HG02885 (cell line): ENCODE data around the gene IKZF1.

Experiments used
- ATAC-seq: cut with Tn5 transposase; IDR thresholded peaks from one replicate; pipeline ENCODE4 v1.9.1; 2021; ENCODE audit warnings: mild to moderate bottlenecking; ENCODE audit not compliant: unreplicated experiment, poor library complexity

Gene IKZF1

DNA sequence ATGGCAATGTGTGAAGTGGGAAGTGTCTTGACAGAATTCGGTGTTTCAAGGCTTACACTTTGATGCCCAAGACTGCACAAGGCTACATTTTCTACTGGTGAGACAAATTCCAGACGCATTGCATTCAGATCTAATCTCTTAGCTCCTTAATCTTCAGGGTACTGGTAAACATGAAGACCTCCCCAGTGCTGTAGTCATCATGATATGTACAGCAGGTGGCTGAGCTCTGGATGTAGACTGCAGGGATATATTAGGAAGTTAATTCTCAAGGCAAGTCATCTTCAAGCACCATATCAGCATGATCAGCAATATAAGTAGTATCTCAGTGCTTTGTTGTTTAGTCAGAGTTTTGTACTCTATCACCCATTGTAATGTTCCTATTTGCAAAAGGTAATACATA, 61.8 kb downstream of the IKZF1 start:
- no peak for ATAC-seq

DNA sequence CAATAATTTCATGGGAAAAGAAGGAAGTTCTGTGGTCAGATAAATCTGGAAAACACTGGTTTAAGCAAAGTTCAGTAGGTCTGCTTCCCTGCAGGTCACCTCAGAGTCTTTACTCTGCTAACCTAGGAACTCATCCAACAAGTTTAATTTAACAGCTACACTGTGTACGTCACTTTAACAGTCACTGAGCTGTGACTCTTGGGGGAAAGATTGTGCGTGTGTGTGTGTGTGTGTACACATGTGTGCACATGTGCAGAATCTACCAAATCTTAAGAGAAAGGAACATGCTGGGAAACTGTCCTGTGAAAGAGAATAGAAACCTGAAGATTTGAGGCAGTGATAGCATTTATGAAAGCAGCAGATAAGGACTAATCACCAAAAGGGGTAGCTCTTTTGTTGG, 62.6 kb downstream of the IKZF1 start:
- peak; percentile 28 for ATAC-seq

GRCh38 chr7:50367570-50367969, 63.1 kb downstream of the IKZF1 start:
- ATAC-seq, result no peak

- peak; percentile 66 for ATAC-seq
These were observed 63.9 kb downstream of the IKZF1 start for GRCh38 chr7:50368366-50368765.

GRCh38 chr7:50369143-50370026, 64.9 kb downstream of the IKZF1 start:
- ATAC-seq, result peak; percentile 26

DNA sequence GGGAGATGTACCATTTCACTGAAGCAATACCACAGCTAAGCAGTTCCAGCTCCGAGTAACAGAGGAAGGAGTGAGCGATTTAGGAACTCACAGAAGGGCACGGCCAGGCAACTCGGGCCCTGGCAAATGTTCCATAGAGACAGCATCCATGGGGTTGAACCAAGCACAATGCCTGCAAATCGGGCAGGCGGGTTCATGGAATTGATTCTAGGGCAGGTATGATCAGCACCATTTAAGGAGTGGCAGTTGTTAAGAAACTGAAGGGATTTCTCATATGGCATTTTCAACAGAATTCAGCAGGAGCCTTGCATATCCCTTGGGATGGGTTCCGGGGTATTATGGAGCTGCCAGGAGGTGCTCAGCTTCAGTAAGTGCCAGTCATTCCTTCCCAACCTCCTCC, 66.4 kb downstream of the IKZF1 start:
- no peak for ATAC-seq

GRCh38 chr7:50371551-50372021, 67.1 kb downstream of the IKZF1 start:
- no peak for ATAC-seq

- no peak for ATAC-seq
These were observed 68.4 kb downstream of the IKZF1 start for GRCh38 chr7:50372923-50373322.

DNA sequence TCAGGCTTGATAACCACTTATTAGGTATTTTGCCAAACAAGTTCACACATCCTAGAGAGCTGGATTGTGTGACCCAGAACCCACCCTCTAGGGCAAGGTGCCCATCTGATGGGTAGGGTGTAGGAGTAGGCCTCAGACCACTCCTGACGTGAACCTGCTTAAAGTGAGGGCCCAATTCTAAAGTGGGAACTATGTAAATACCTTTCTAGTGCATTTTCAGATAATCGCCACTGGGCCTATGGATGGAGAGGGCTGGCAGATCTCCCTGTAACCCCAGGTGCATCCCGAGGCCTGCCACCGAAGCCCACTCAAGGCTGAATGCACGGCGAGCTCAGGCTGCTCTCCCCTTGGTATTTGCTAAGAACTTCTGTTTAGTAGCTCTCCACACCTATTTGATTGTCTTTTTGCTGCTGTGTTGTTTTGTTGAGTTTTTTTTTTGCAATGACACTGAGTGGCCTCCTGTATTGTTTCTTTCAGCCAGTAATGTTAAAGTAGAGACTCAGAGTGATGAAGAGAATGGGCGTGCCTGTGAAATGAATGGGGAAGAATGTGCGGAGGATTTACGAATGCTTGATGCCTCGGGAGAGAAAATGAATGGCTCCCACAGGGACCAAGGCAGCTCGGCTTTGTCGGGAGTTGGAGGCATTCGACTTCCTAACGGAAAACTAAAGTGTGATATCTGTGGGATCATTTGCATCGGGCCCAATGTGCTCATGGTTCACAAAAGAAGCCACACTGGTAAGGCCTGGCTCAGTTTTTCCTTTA, 71.7 kb downstream of the IKZF1 start:
- no peak for ATAC-seq

DNA sequence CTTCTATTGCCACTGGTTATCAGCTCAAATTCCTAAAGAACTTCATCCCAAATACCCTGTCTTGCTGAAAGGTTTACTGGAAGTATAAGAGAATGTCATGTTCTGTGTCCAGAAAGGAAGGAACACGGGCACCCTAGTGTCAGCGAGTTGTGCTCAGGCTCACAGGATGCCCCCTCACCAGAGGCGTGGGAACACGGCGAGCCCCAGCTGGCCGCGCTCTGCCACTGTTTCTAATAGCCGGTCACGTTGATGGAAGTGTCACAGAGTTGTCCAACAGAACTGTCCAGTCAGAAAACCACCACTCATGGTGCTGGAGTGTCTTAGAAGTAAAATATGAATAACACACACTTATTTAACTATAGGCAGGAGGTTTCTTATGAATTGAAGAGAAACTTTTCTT, 72.8 kb downstream of the IKZF1 start:
- ATAC-seq, result no peak

GRCh38 chr7:50379082-50379481, 74.6 kb downstream of the IKZF1 start:
- ATAC-seq, result no peak

DNA sequence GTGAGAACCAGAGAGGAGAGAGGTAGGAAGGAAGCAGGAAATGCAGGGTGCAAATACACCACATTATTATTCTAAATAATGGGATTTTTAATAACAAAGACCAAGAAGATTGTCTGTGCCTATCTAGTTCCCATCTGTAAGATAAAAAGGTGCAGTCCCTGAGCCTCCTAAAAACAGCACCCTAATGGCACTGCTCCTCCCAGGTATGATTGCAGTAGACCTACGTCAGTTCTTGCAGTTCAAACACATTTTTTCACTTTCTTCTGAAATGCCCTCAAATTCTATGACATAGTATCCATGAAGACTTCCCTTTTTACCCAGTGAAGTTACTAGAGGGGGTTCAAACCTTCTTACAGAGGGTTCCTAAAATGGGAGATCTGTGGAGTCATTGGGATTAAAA, 75.0 kb downstream of the IKZF1 start:
- no peak for ATAC-seq

DNA sequence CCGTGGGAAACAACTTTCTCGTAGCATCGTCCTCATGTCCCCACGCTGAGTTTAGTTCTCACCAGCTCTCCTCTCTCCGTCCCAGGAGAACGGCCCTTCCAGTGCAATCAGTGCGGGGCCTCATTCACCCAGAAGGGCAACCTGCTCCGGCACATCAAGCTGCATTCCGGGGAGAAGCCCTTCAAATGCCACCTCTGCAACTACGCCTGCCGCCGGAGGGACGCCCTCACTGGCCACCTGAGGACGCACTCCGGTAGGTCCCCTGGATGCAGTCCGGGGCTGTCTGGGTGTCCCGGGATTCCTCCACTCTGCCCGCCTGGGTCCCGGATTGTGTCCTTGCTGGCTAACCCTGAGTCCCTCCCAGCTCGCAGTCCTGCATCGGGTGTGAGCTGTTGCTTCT, 77.9 kb downstream of the IKZF1 start:
- no peak for ATAC-seq

DNA sequence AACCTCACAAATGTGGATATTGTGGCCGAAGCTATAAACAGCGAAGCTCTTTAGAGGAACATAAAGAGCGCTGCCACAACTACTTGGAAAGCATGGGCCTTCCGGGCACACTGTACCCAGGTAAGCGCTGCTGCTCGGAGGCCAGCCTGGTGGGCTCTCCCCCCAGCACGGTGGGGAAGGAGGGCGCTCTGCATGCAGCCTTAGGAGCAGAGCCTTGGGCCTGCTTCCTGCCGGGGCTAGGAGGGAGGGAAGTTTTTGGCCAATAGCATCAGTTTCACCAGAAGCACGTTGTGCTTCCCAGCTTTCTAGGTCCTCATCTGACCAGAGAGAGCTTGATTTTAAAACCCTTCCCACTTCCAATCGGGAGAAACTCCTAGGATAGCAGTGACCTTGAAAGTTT, 82.8 kb downstream of the IKZF1 start:
- ATAC-seq, result no peak

- no peak for ATAC-seq
These were observed 85.4 kb downstream of the IKZF1 start for GRCh38 chr7:50389961-50390360.

DNA sequence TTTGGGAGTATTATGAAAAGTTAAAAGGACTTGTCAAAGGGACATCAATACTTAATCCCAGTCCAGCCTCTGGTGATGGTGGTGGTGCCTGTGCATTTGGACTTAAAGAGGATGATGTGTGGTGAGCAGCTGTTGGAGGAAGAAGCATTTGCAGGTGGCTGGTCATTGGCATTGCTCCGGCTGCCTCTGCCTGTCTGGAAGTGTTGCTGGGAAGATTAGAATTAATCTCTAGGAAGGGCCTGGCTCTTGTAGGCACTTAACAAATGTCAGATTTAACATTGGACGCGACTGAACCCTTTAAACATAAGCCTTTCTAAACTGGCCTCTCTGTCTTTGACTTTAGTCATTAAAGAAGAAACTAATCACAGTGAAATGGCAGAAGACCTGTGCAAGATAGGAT, 86.9 kb downstream of the IKZF1 start:
- ATAC-seq, result no peak

GRCh38 chr7:50393076-50393475, 88.6 kb downstream of the IKZF1 start:
- no peak for ATAC-seq

DNA sequence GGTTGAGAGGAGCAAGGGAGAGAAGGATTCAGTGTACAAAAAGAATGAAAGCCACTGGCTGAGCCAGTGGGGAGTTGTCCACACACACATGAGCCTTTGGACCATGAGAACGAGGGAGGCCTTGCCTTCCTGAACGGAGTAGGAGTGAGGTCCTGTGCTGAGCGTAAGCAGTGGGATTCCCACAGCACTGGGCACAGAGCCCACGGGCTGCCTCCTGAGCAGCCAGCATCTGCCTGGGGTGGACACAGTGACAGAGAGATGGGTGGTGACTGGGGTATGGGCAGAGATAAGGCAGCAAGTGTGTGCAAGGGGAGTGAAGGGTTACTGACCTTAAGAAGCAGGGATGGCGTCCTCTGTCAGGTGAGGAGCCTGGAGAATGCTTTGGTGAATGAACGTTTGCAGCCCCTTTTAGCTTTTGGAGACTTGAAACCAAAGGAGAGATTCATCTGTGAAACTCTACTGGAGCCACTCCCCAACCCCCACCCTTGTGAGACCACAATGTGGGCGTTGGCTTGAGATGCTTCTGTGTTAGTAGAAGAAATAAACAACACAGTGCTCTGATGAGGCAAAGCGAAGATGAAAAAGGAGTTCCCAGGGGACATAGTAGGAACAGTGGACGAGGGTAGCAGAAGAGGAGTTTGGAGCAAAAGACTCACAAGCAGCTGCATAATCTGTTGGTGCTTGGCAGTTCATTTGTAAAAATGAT, 89.2 kb downstream of the IKZF1 start:
- ATAC-seq, result peak; percentile 46

- no peak for ATAC-seq
These were observed 89.8 kb downstream of the IKZF1 start for GRCh38 chr7:50394315-50394714.

- peak; percentile 14 for ATAC-seq
These were observed 92.3 kb downstream of the IKZF1 start for GRCh38 chr7:50396856-50397255.
